Fibroblast of lung (primary cell): ENCODE measurements around the gene STAT4. TPM values are rescaled to one million over a fixed set of nuclear protein-coding genes. Genes with fewer than 3 reads are reported as not detected.

Experiments used
- DNase-seq, 2 donors: peaks; one replicate each; pipeline versions ENCODE4 v3.0.0 to v3.0.0-alpha.2; 2010; ENCODE audit warnings: low read depth in 2 of 2
- H2AFZ ChIP-seq: 2 replicates; pipeline ENCODE4 v1.5.1; 2012; ENCODE audit warnings: low read length, control low read depth, inconsistent platforms
- H3K27ac ChIP-seq: 2 replicates; pipeline ENCODE4 v1.5.1; 2011; ENCODE audit warnings: low read length, control low read depth; ENCODE audit not compliant: insufficient read depth
- H3K27me3 ChIP-seq: 2 replicates; pipeline ENCODE4 v1.5.1; 2011; ENCODE audit warnings: mild to moderate bottlenecking, low read length; ENCODE audit not compliant: control insufficient read depth, insufficient read depth
- H3K36me3 ChIP-seq: 2 replicates; pipeline ENCODE4 v1.5.1; 2011; ENCODE audit warnings: low read length; ENCODE audit not compliant: control insufficient read depth, insufficient read depth
- H3K4me1 ChIP-seq: 2 replicates; pipeline ENCODE4 v1.5.1; 2011; ENCODE audit warnings: low read length; ENCODE audit not compliant: control insufficient read depth, insufficient read depth; ENCODE audit errors: extremely low read depth
- H3K4me2 ChIP-seq: 2 replicates; pipeline ENCODE4 v1.5.1; 2011; ENCODE audit warnings: low read length, control low read depth; ENCODE audit not compliant: insufficient read depth; ENCODE audit errors: extremely low read depth
- H3K4me3 ChIP-seq, 4 experiments: fragments of 200-600 bp in 1 of 4; sonication (generic) in 1 of 4; replicated peaks in 1 of 4; 2 replicates each; pipeline ENCODE4 v1.5.1; 2011 to 2016; ENCODE audit warnings: low read length in 4 of 4, low read depth in 3 of 4, mild to moderate bottlenecking in 3 of 4, control low read depth in 2 of 4, inconsistent platforms in 1 of 4, mixed read lengths in 1 of 4; ENCODE audit not compliant: insufficient read depth in 1 of 4; ENCODE audit errors: control extremely low read depth in 1 of 4
- H3K79me2 ChIP-seq: 2 replicates; pipeline ENCODE4 v1.5.1; 2012; ENCODE audit warnings: mild to moderate bottlenecking, low read length, inconsistent platforms; ENCODE audit not compliant: control insufficient read depth, insufficient read depth
- H3K9ac ChIP-seq: 2 replicates; pipeline ENCODE4 v1.5.1; 2011; ENCODE audit warnings: mild to moderate bottlenecking, low read length, control low read depth; ENCODE audit not compliant: insufficient read depth
- H3K9me3 ChIP-seq: 2 replicates; pipeline ENCODE4 v1.5.1; 2012; ENCODE audit warnings: low read depth, low read length; ENCODE audit not compliant: control insufficient read depth, insufficient read depth
- H4K20me1 ChIP-seq: 2 replicates; pipeline ENCODE4 v1.5.1; 2011; ENCODE audit warnings: low read length; ENCODE audit not compliant: control insufficient read depth, insufficient read depth; ENCODE audit errors: extremely low read depth
- CTCF ChIP-seq, 2 donors: IDR thresholded peaks in 1 of 2; conservative IDR thresholded peaks in 1 of 2; 1 replicate in 1 of 2; 2 replicates in 1 of 2; pipeline ENCODE4 v1.5.1; 2011 to 2012; ENCODE audit warnings: low read length in 2 of 2, control low read depth in 1 of 2, inconsistent platforms in 1 of 2, low read depth in 1 of 2, mild to moderate bottlenecking in 1 of 2
- EZH2 ChIP-seq: IDR thresholded peaks from 2 replicates; pipeline ENCODE4 v1.5.1; 2012; ENCODE audit warnings: low read length, control low read depth, mild to moderate bottlenecking; ENCODE audit errors: missing control alignments
- polyA plus RNA-seq, 2 donors: library from polyadenylated mRNA; depleted of rRNA in 1 of 2; stranded (reverse) in 1 of 2; unstranded in 1 of 2; fragments of >200 nt; gene quantifications; 2 replicates each; pipeline ENCODE4 v1.2.1, GENCODE V29; 2011 to 2012; ENCODE audit warnings: missing spikeins in 1 of 2
- total RNA-seq: library from RNA; depleted of rRNA; stranded (reverse); fragments of >200 nt; gene quantifications from 2 replicates; pipeline ENCODE4 v1.2.1, GENCODE V29; 2014

Gene STAT4
- total and polyA plus RNA-seq, 2 donors (not counting 1 experiment from before 2014, with no cell fraction given), result 0.66 to 1.2 TPM

GRCh38 chr2:191127235-191127634 is 23.6 kb downstream of the STAT4 start:
- H3K9ac ChIP-seq, result no peak overlapping the region
- H3K79me2 ChIP-seq, result no peaks in the 10 kb centered on the region
- H3K4me3 ChIP-seq, result no peak overlapping the region
- no peaks in the 10 kb centered on the region for H4K20me1 ChIP-seq
- no peak for DNase-seq
- no peak overlapping the region for H3K27ac ChIP-seq
- H3K9me3 ChIP-seq, result no peaks in the 10 kb centered on the region
- no peaks in the 10 kb centered on the region for H3K27me3 ChIP-seq
- no peak overlapping the region for H2AFZ ChIP-seq
- H3K4me2 ChIP-seq, result no peak overlapping the region
- no peaks in the 10 kb centered on the region for H3K36me3 ChIP-seq
- no peaks in the 10 kb centered on the region for H3K4me1 ChIP-seq
- no peak for TF ChIP-seq EZH2
- TF ChIP-seq CTCF (conservative IDR thresholded peaks at IDR 0.05 in 1 of 2, IDR thresholded peaks at IDR 0.05 in 1 of 2; ENCODE audit: low read depth in 1 of 2, low read length in 2 of 2), result no peak

GRCh38 chr2:191126386-191127085 is 24.3 kb downstream of the STAT4 start:
- no peak for DNase-seq
- H3K79me2 ChIP-seq, result no peaks in the 10 kb centered on the region
- no peak overlapping the region for H3K4me3 ChIP-seq
- no peaks in the 10 kb centered on the region for H3K36me3 ChIP-seq
- no peak overlapping the region for H3K4me2 ChIP-seq
- no peaks in the 10 kb centered on the region for H3K27me3 ChIP-seq
- no peaks in the 10 kb centered on the region for H4K20me1 ChIP-seq
- no peak overlapping the region for H3K27ac ChIP-seq
- H3K9me3 ChIP-seq, result no peaks in the 10 kb centered on the region
- no peak overlapping the region for H2AFZ ChIP-seq
- no peaks in the 10 kb centered on the region for H3K4me1 ChIP-seq
- TF ChIP-seq CTCF (conservative IDR thresholded peaks at IDR 0.05 in 1 of 2, IDR thresholded peaks at IDR 0.05 in 1 of 2; ENCODE audit: low read depth in 1 of 2, low read length in 2 of 2), result no peak
- no peak for TF ChIP-seq EZH2
- no peak overlapping the region for H3K9ac ChIP-seq

- Histone ChIP-seq H3K4me2 (no peak overlapping the region), H4K20me1 (no peaks in the 10 kb centered on the region), H3K4me1 (no peaks in the 10 kb centered on the region), H3K9me3 (no peaks in the 10 kb centered on the region), H2AFZ (no peak overlapping the region), H3K4me3 (no peak overlapping the region), H3K27ac (no peak overlapping the region), H3K79me2 (no peaks in the 10 kb centered on the region), H3K36me3 (no peaks in the 10 kb centered on the region), H3K27me3 (no peaks in the 10 kb centered on the region), H3K9ac (no peak overlapping the region)
- TF ChIP-seq EZH2 (no peak), CTCF (conservative IDR thresholded peaks at IDR 0.05 in 1 of 2, IDR thresholded peaks at IDR 0.05 in 1 of 2; ENCODE audit: low read depth in 1 of 2, low read length in 2 of 2) (no peak)
- no peak for DNase-seq
Observed at GRCh38 chr2:191125646-191126045, 25.1 kb downstream of the STAT4 start.
